PC-3 (cell line): ENCODE measurements around the gene DOCK1.

Experiments
- EZH2 ChIP-seq: fragments of 300-600 bp; sonication (generic); IDR thresholded peaks from one replicate; pipeline ENCODE4 v1.6.1; 2017; ENCODE audit warnings: antibody characterized with exemption, mild to moderate bottlenecking, low read length; ENCODE audit not compliant: unreplicated experiment
- TF ChIP-seq, protein P1 (sequence below): fragments of 300-600 bp; sonication (generic); conservative IDR thresholded peaks from 2 replicates; pipeline ENCODE4 v1.5.1; 2017; ENCODE audit warnings: antibody characterized with exemption, low read depth, mild to moderate bottlenecking, low read length

DNA sequence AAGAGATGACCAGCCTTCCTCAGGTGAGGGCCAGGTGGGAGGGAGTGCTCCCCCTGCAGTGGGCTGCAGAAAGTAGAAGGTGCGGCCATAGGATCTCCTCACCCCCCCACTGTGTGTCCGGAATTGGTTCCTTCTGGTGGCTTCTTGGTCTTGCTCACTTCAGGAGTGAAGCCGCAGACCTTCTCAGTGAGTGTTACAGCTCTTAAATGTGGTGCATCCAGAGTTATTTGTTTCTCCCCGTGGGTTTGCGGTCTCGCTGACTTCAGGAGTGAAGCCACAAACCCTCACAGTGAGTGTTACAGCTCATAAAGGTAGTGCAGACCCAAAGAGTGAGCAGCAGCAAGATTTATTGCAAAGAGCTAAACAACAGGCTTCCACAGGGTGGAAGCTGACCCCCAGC is 553.6 kb downstream of the DOCK1 start:
- TF ChIP-seq, protein P1, sequence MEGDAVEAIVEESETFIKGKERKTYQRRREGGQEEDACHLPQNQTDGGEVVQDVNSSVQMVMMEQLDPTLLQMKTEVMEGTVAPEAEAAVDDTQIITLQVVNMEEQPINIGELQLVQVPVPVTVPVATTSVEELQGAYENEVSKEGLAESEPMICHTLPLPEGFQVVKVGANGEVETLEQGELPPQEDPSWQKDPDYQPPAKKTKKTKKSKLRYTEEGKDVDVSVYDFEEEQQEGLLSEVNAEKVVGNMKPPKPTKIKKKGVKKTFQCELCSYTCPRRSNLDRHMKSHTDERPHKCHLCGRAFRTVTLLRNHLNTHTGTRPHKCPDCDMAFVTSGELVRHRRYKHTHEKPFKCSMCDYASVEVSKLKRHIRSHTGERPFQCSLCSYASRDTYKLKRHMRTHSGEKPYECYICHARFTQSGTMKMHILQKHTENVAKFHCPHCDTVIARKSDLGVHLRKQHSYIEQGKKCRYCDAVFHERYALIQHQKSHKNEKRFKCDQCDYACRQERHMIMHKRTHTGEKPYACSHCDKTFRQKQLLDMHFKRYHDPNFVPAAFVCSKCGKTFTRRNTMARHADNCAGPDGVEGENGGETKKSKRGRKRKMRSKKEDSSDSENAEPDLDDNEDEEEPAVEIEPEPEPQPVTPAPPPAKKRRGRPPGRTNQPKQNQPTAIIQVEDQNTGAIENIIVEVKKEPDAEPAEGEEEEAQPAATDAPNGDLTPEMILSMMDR = no peak
- TF ChIP-seq EZH2 = no peak
